HG03103 (cell line): ENCODE data around the gene PSMD5.
A peak's percentile ranks its signal among the peaks of the same experiment; 100 is the strongest.

ENCODE experiments used
- ATAC-seq: cut with Tn5 transposase; IDR thresholded peaks from one replicate; pipeline ENCODE4 v1.9.1; 2021; ENCODE audit warnings: low read depth; ENCODE audit not compliant: unreplicated experiment

The PSMD5 gene

GRCh38 chr9:120875643-120875953 is 32.9 kb upstream of the PSMD5 start:
- no peak for ATAC-seq

- ATAC-seq = no peak
Observed at GRCh38 chr9:120875195-120875565, 32.5 kb upstream of the PSMD5 start.

- no peak for ATAC-seq
Observed at GRCh38 chr9:120874226-120875194, 31.8 kb upstream of the PSMD5 start.

GRCh38 chr9:120873512-120873911 is 30.8 kb upstream of the PSMD5 start:
- no peak for ATAC-seq

GRCh38 chr9:120872791-120873502 is 30.2 kb upstream of the PSMD5 start:
- no peak for ATAC-seq

GRCh38 chr9:120870206-120870605 is 27.5 kb upstream of the PSMD5 start:
- no peak for ATAC-seq

GRCh38 chr9:120869726-120870125 is 27.0 kb upstream of the PSMD5 start:
- no peak for ATAC-seq

- no peak for ATAC-seq
Observed at GRCh38 chr9:120869360-120869687, 26.6 kb upstream of the PSMD5 start.

- ATAC-seq = peak; percentile 86
Observed at GRCh38 chr9:120868676-120869359, 26.1 kb upstream of the PSMD5 start.

GRCh38 chr9:120868339-120868675 is 25.6 kb upstream of the PSMD5 start:
- ATAC-seq = no peak

GRCh38 chr9:120867676-120868338 is 25.1 kb upstream of the PSMD5 start:
- no peak for ATAC-seq

GRCh38 chr9:120866651-120867050 is 23.9 kb upstream of the PSMD5 start:
- no peak for ATAC-seq

- no peak for ATAC-seq
Observed at GRCh38 chr9:120865809-120866208, 23.1 kb upstream of the PSMD5 start.

- ATAC-seq = no peak
Observed at GRCh38 chr9:120865176-120865575, 22.5 kb upstream of the PSMD5 start.

- ATAC-seq = no peak
Observed at GRCh38 chr9:120864719-120865118, 22.0 kb upstream of the PSMD5 start.

- no peak for ATAC-seq
Observed at GRCh38 chr9:120863833-120864232, 21.1 kb upstream of the PSMD5 start.

GRCh38 chr9:120862452-120862851 is 19.7 kb upstream of the PSMD5 start:
- ATAC-seq = no peak

GRCh38 chr9:120861935-120862334 is 19.2 kb upstream of the PSMD5 start:
- no peak for ATAC-seq

GRCh38 chr9:120860083-120860482 is 17.4 kb upstream of the PSMD5 start:
- ATAC-seq = no peak

- no peak for ATAC-seq
Observed at GRCh38 chr9:120859361-120859760, 16.6 kb upstream of the PSMD5 start.

- no peak for ATAC-seq
Observed at GRCh38 chr9:120857902-120858301, 15.2 kb upstream of the PSMD5 start.
